Measurements from ENCODE around the gene TSHR.

Gene TSHR

GRCh38 chr14:81187832-81188522 lies 232.6 kb downstream of the TSHR start:
- DNase-seq, result no peak

GRCh38 chr14:81192594-81192993 lies 237.2 kb downstream of the TSHR start:
- peak in 2 of 5 donors; percentile 4 to 61 for DNase-seq

GRCh38 chr14:81193924-81194633 lies 238.7 kb downstream of the TSHR start:
- DNase-seq, result peak in 1 of 5 donors; percentile 71
